Gastrocnemius medialis (tissue), 4 donors: ENCODE data around the gene HMGB1. TPM values are rescaled to one million over a fixed set of nuclear protein-coding genes. Genes with fewer than 3 reads are reported as not detected.
A peak's percentile ranks its signal among the peaks of the same experiment; 100 is the strongest.

Experiments
- ATAC-seq, 2 donors: fragments of 150-250 bp; one replicate each; pipeline ENCODE4 v1.9.1; 2016
- DNase-seq, 2 donors: peaks; one replicate each; pipeline ENCODE4 v3.0.0-alpha.2; 2019
- H3K27ac ChIP-seq, 4 donors: fragments of 200-600 bp; sonication (generic); 1 replicate in 1 of 4; 2 replicates in 3 of 4; pipeline ENCODE4 v1.5.1; 2016 to 2018; ENCODE audit warnings: mild to moderate bottlenecking in 2 of 4, moderate library complexity in 1 of 4
- H3K27me3 ChIP-seq, 3 donors: fragments of 200-600 bp; sonication (generic) in 2 of 3; 1 replicate in 1 of 3; 2 replicates in 2 of 3; pipeline versions ENCODE4 v1.5.1 to v1.6.0; 2016 to 2019; ENCODE audit warnings: mild to moderate bottlenecking in 1 of 3, moderate library complexity in 1 of 3
- H3K36me3 ChIP-seq, 2 donors: fragments of 200-600 bp; sonication (generic) in 1 of 2; one replicate each; pipeline ENCODE4 v1.5.1; 2017 to 2018
- H3K4me1 ChIP-seq, 2 donors: fragments of 200-600 bp; sonication (generic) in 1 of 2; one replicate each; pipeline ENCODE4 v1.5.1; 2016 to 2017; ENCODE audit warnings: mild to moderate bottlenecking in 2 of 2
- H3K4me3 ChIP-seq, 4 donors: fragments of 200-600 bp; sonication (generic) in 3 of 4; 1 replicate in 1 of 4; 2 replicates in 3 of 4; pipeline ENCODE4 v1.5.1; 2016 to 2019; ENCODE audit warnings: mild to moderate bottlenecking in 2 of 4
- H3K9me3 ChIP-seq, 3 donors: fragments of 200-600 bp; sonication (generic) in 2 of 3; 1 replicate in 1 of 3; 2 replicates in 2 of 3; pipeline ENCODE4 v1.5.1; 2016 to 2019
- CTCF ChIP-seq, 5 experiments: fragments of 450-650 bp in 3 of 5; fragments of 200-600 bp in 2 of 5; sonication (generic) in 2 of 5; IDR thresholded peaks in 4 of 5; conservative IDR thresholded peaks in 1 of 5; 1 replicate in 4 of 5; 2 replicates in 1 of 5; pipeline ENCODE4 v1.5.1; 2016 to 2019; ENCODE audit warnings: antibody characterized with exemption in 5 of 5, mild to moderate bottlenecking in 3 of 5, moderate library complexity in 3 of 5
- POLR2A ChIP-seq, 2 donors: fragments of 450-650 bp; IDR thresholded peaks; one replicate each; pipeline ENCODE4 v1.6.1; 2017; ENCODE audit warnings: antibody characterized with exemption in 2 of 2, mild to moderate bottlenecking in 2 of 2, moderate library complexity in 2 of 2
- in situ Hi-C, 4 donors: fragments of 200-750 bp; cut with MboI; loops; one replicate each; pipeline versions ENCODE4 v1.15.0 to v1.8.0; 2017; ENCODE audit warnings: low sequenced_read_pairs in 4 of 4
- intact Hi-C: fragments of 100-400 bp; cut with DNase I; formaldehyde crosslinking; loops from one replicate; pipeline ENCODE4 v1.15.1; 2023; ENCODE audit warnings: low total_unique reads
- total RNA-seq, 4 donors: library from RNA; depleted of rRNA; stranded (reverse); fragments of >200 nt; gene quantifications; one replicate each; pipeline versions ENCODE4 v1.1.0 to v1.2.3, GENCODE V29; 2016

Gene HMGB1
- total RNA-seq, 4 donors from 2014 or later: 217 to 314 (median 265) TPM

DNA sequence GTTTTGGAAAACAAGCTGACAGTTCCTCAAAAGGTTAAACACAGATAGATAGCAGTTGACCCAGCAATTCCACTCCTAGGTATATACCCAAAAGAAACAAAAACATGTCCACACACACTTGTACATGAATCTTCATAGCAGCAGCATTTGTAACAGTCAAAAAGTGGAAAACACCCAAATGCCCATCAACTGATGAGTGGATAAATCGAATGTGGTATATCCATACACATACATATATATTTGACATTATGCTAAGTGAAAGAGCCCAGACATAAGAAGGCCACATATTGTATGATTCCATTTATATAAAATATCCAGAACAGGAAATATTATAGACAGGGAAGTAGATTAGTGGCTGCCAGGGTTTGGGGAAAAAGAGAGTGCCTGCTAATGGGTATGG is 7.9 kb upstream of the HMGB1 start:
- in situ Hi-C loops: loop anchor here in 1 of 4 donors (25.0 kb wide), 1 partner anchor 336 kb away; no protein-coding TSS in a partner anchor
- intact Hi-C loops: no loop called here
- Histone ChIP-seq H3K4me1 (no peaks in the 10 kb centered on the region), H3K36me3 (no peaks in the 10 kb centered on the region), H3K9me3 (no peaks in the 10 kb centered on the region), H3K27me3 (no peaks in the 10 kb centered on the region), H3K4me3 (no peak overlapping the region), H3K27ac (no peak overlapping the region)
- no peak for ATAC-seq
- no peak for DNase-seq
- TF ChIP-seq CTCF (IDR thresholded peaks at IDR 0.05 in 4 of 5, conservative IDR thresholded peaks at IDR 0.05 in 1 of 5) (no peak), POLR2A (IDR thresholded peaks at IDR 0.05) (no peak)

DNA sequence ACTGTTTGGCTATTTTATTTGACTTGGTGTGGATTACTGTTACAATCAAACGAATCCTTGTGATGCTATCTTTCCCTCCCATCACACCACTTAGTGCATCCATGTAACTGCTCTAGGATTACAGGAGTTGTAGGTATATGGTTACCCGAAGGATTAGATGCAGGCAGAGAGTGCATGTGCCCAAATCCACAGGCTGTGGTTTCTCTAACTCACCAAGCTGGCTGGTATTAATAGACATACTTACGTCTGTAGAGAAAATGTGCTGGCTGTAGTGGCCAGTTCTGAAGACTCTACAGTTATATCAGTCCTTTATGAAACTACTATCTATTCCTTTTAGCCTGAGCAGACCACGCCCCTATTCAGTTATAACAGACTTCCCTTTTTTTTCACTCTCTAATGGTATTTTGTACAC is 1.1 kb upstream of the HMGB1 start:
- intact Hi-C loops: loop anchor here (5.0 kb wide), 2 partner anchors 205 to 335 kb away; no protein-coding TSS in a partner anchor
- in situ Hi-C loops: loop anchor here (10.0 to 25.0 kb wide), 4 partner anchors 62 to 332 kb away; partner anchors contain the start of gene USPL1 (in 4 of the 4)
- Histone ChIP-seq H3K4me3 (no peak overlapping the region), H3K4me1 (peaks cover 25% of the 10 kb centered on the region in 2 donors), H3K36me3 (peaks cover 0 to 14% of the 10 kb centered on the region in 2 donors), H3K27ac (no peak overlapping the region), H3K27me3 (no peaks in the 10 kb centered on the region), H3K9me3 (no peaks in the 10 kb centered on the region)
- no peak for ATAC-seq
- DNase-seq: no peak
- no peak for TF ChIP-seq POLR2A (IDR thresholded peaks at IDR 0.05)
- TF ChIP-seq CTCF (IDR thresholded peaks at IDR 0.05 in 4 of 5, conservative IDR thresholded peaks at IDR 0.05 in 1 of 5): no peak

- TF ChIP-seq POLR2A (IDR thresholded peaks at IDR 0.05) (no peak), CTCF (IDR thresholded peaks at IDR 0.05 in 4 of 5, conservative IDR thresholded peaks at IDR 0.05 in 1 of 5) (no peak)
- Histone ChIP-seq H3K9me3 (no peaks in the 10 kb centered on the region), H3K4me1 (peaks cover 29 to 30% of the 10 kb centered on the region in 2 donors), H3K36me3 (peaks cover 0 to 19% of the 10 kb centered on the region in 2 donors), H3K27ac (peak overlapping the region in 2 of 4 donors; percentile 37 to 98), H3K4me3 (peak overlapping the region in 2 of 4 donors; percentile 68 to 74), H3K27me3 (no peaks in the 10 kb centered on the region)
- in situ Hi-C loops: loop anchor here (10.0 to 25.0 kb wide), 4 partner anchors 62 to 332 kb away; partner anchors contain the start of gene USPL1 (in 4 of the 4)
- intact Hi-C loops: loop anchor here (5.0 kb wide), 2 partner anchors 206 to 336 kb away; no protein-coding TSS in a partner anchor
- DNase-seq (no peak), ATAC-seq (no peak)
Observed at GRCh38 chr13:30466358-30466714, 600 bp upstream of the HMGB1 start.

DNA sequence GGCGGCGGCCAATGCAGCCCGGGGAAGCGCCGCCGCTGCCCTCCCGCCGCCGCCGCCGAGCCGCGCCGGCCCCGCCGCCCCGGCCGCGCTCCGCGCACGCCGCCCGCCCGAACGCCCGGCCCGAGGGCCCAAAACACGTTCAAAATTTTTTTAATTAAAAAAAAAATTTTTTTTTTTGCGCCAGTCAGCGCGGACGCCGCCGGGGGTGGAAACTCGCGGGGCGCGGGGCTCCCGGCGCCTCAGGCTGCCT is 468 bp downstream of the HMGB1 start:
- no peak for DNase-seq
- ATAC-seq: peak in 1 of 2 donors; percentile 6
- TF ChIP-seq POLR2A (IDR thresholded peaks at IDR 0.05) (no peak), CTCF (IDR thresholded peaks at IDR 0.05 in 4 of 5, conservative IDR thresholded peaks at IDR 0.05 in 1 of 5) (no peak)
- Histone ChIP-seq H3K27ac (peak overlapping the region; percentile 92 to 98 (median 94)), H3K27me3 (no peaks in the 10 kb centered on the region), H3K4me1 (peaks cover 29 to 30% of the 10 kb centered on the region in 2 donors), H3K36me3 (peaks cover 0 to 19% of the 10 kb centered on the region in 2 donors), H3K4me3 (peak overlapping the region; percentile 59 to 74 (median 68)), H3K9me3 (no peaks in the 10 kb centered on the region)
- in situ Hi-C loops (loop anchor here (10.0 to 25.0 kb wide), 4 partner anchors 60 to 330 kb away; partner anchors contain the start of gene USPL1 (in 4 of the 4)), intact Hi-C loops (loop anchor here (2.0 to 5.0 kb wide), 4 partner anchors 158 to 696 kb away; partner anchors contain the start of genes HSPH1 and KATNAL1)
